GM18505 (cell line): ENCODE results near the gene PSMB7.

Source experiments
- ATAC-seq: cut with Tn5 transposase; IDR thresholded peaks from one replicate; pipeline ENCODE4 v1.9.1; 2021; ENCODE audit not compliant: unreplicated experiment
- POLR2A ChIP-seq: IDR thresholded peaks from 4 replicates; pipeline ENCODE4 v1.6.1; 2011; ENCODE audit warnings: borderline replicate concordance; ENCODE audit not compliant: insufficient read depth, insufficient read length; ENCODE audit errors: extremely low read depth

The PSMB7 gene

GRCh38 chr9:124450931-124451661 lies 35.9 kb upstream of the PSMB7 start:
- TF ChIP-seq POLR2A: no peak

GRCh38 chr9:124450241-124450924 lies 35.1 kb upstream of the PSMB7 start, which contains the start of gene ADGRD2:
TSS of gene ADGRD2 (plus strand) at chr9:124450451. CDS start at chr9:124451667, 1,216 bp downstream.
- no peak for TF ChIP-seq POLR2A
- ATAC-seq: no peak

More at GRCh38 chr9:124450931-124451661, 35.9 kb upstream of the PSMB7 start:
- ATAC-seq: no peak

GRCh38 chr9:124449381-124450151 lies 34.3 kb upstream of the PSMB7 start:
- no peak for ATAC-seq
- TF ChIP-seq POLR2A: no peak

GRCh38 chr9:124448019-124448418 lies 32.8 kb upstream of the PSMB7 start:
- TF ChIP-seq POLR2A: no peak
- ATAC-seq: no peak

- no peak for ATAC-seq
- TF ChIP-seq POLR2A: no peak
Measured at GRCh38 chr9:124447297-124447661, 32.0 kb upstream of the PSMB7 start.

- no peak for ATAC-seq
- TF ChIP-seq POLR2A: no peak
Measured at GRCh38 chr9:124444166-124444565, 28.9 kb upstream of the PSMB7 start.

GRCh38 chr9:124443625-124444024 lies 28.4 kb upstream of the PSMB7 start:
- TF ChIP-seq POLR2A: no peak
- no peak for ATAC-seq

GRCh38 chr9:124442826-124443225 lies 27.6 kb upstream of the PSMB7 start:
- TF ChIP-seq POLR2A: no peak
- ATAC-seq: no peak

GRCh38 chr9:124442379-124442778 lies 27.1 kb upstream of the PSMB7 start:
- TF ChIP-seq POLR2A: no peak
- no peak for ATAC-seq

GRCh38 chr9:124441291-124441690 lies 26.0 kb upstream of the PSMB7 start:
- TF ChIP-seq POLR2A: no peak
- no peak for ATAC-seq

- TF ChIP-seq POLR2A: no peak
- ATAC-seq: no peak
Measured at GRCh38 chr9:124440786-124441185, 25.5 kb upstream of the PSMB7 start.

GRCh38 chr9:124439686-124440243 lies 24.5 kb upstream of the PSMB7 start:
- TF ChIP-seq POLR2A: no peak
- ATAC-seq: no peak

- TF ChIP-seq POLR2A: no peak
- no peak for ATAC-seq
Measured at GRCh38 chr9:124439086-124439485, 23.8 kb upstream of the PSMB7 start.
